MCF 10A (cell line): ENCODE results near the gene FOXP3. TPM values are rescaled to one million over a fixed set of nuclear protein-coding genes. Genes with fewer than 3 reads are reported as not detected.
"Not testable (repeated sequence)": the region's sequence is repeated elsewhere in the genome, so short reads cannot be mapped to it uniquely, and the experiment has no call there.

Experiments
- BruUV-seq: library from RNA; stranded (reverse); fragments of 400-500 nt; replicated peaks from 2 replicates; lab custom pipeline; 2021; lab: Mats Ljungman, UMichigan
- CTCF ChIA-PET: fragments of 300-600 bp; sonication (Branson Sonifier 250); formaldehyde crosslinking; extraction: SDS; loops from one replicate; lab custom pipeline; 2021; ENCODE audit warnings: antibody characterized with exemption, inconsistent platforms; lab: Yijun Ruan, JAX
- POLR2A ChIA-PET: fragments of 300-600, 350-650 bp; sonication (Branson Sonifier 250); formaldehyde crosslinking; extraction: SDS; loops from one replicate; lab custom pipeline; 2020; ENCODE audit warnings: antibody characterized with exemption, inconsistent platforms; lab: Yijun Ruan, JAX
- DNase-seq: peaks from one replicate; pipeline ENCODE4 v3.0.0-alpha.2; 2018; ENCODE audit not compliant: unreplicated experiment
- H3K27ac Mint-ChIP-seq: one replicate; pipeline ENCODE4 v1.8.0; 2022; ENCODE audit warnings: mild to moderate bottlenecking, low read depth, mixed read lengths; ENCODE audit not compliant: unreplicated experiment
- H3K27me3 Mint-ChIP-seq: one replicate; pipeline ENCODE4 v1.8.0; 2022; ENCODE audit warnings: mixed read lengths; ENCODE audit not compliant: insufficient read depth, unreplicated experiment
- H3K36me3 Mint-ChIP-seq: one replicate; pipeline ENCODE4 v1.8.0; 2022; ENCODE audit warnings: mild to moderate bottlenecking, moderate library complexity, mixed read lengths; ENCODE audit not compliant: insufficient read depth, unreplicated experiment
- H3K4me1 Mint-ChIP-seq: one replicate; pipeline ENCODE4 v1.8.0; 2022; ENCODE audit warnings: mixed read lengths; ENCODE audit not compliant: insufficient read depth, unreplicated experiment
- H3K4me3 Mint-ChIP-seq: one replicate; pipeline ENCODE4 v1.8.0; 2022; ENCODE audit warnings: mild to moderate bottlenecking, moderate library complexity, mixed read lengths; ENCODE audit not compliant: unreplicated experiment
- H3K9me3 Mint-ChIP-seq: one replicate; pipeline ENCODE4 v1.8.0; 2022; ENCODE audit warnings: mixed read lengths; ENCODE audit not compliant: unreplicated experiment
- CTCF ChIP-seq: fragments of 200-600 bp; IDR thresholded peaks from one replicate; pipeline ENCODE4 v1.8.0; 2022; ENCODE audit warnings: antibody characterized with exemption, mild to moderate bottlenecking; ENCODE audit not compliant: unreplicated experiment
- intact Hi-C: fragments of 100-400 bp; cut with micrococcal nuclease; formaldehyde crosslinking; loops from 2 replicates; pipeline ENCODE4 v1.14.1; 2022
- total RNA-seq: library from RNA; stranded (reverse); gene quantifications from 2 replicates; pipeline ENCODE4 v1.2.3, GENCODE V29; 2022

The FOXP3 gene
- total RNA-seq, 1 experiment from 2014 or later = 0.26 TPM

- Mint-ChIP-seq H3K36me3 (no peaks in the 10 kb centered on the region), H3K4me3 (peak overlapping the region; percentile 41), H3K27ac (peak overlapping the region; percentile 77), H3K9me3 (no peaks in the 10 kb centered on the region), H3K27me3 (peaks cover 13% of the 10 kb centered on the region), H3K4me1 (peaks cover 15% of the 10 kb centered on the region)
- no TSS peak for BruUV-seq
- ChIA-PET POLR2A (no interaction called here), CTCF (no interaction called here)
- no peak for TF ChIP-seq CTCF
- no peak for DNase-seq
- intact Hi-C loops = no loop called here
These were observed 45.0 kb upstream of the FOXP3 start for GRCh38 chrX:49309401-49309981.

GRCh38 chrX:49308604-49309269, 44.2 kb upstream of the FOXP3 start:
- ChIA-PET CTCF (interaction anchor here (0.5 to 0.6 kb wide), 2 partner anchors 17 to 1687 kb away, joined by 3 to 4 read pairs; no protein-coding TSS in a partner anchor), POLR2A (no interaction called here)
- peak overlapping the region; percentile 41 for H3K4me3 Mint-ChIP-seq
- no peaks in the 10 kb centered on the region for H3K36me3 Mint-ChIP-seq
- no peak for TF ChIP-seq CTCF
- BruUV-seq = no TSS peak
- intact Hi-C loops = no loop called here
- no peak for DNase-seq
- H3K27ac Mint-ChIP-seq = peak overlapping the region; percentile 77
- peaks cover 15% of the 10 kb centered on the region for H3K4me1 Mint-ChIP-seq
- H3K27me3 Mint-ChIP-seq = peaks cover 13% of the 10 kb centered on the region
- H3K9me3 Mint-ChIP-seq = no peaks in the 10 kb centered on the region

GRCh38 chrX:49307775-49308174, 43.3 kb upstream of the FOXP3 start:
- H3K27ac Mint-ChIP-seq, DNase-seq, H3K36me3 Mint-ChIP-seq, intact Hi-C loops, H3K4me3 Mint-ChIP-seq, BruUV-seq, H3K9me3 Mint-ChIP-seq, POLR2A ChIA-PET, CTCF ChIA-PET: not testable (repeated sequence)
- H3K4me1 Mint-ChIP-seq = peaks cover 15% of the 10 kb centered on the region
- peaks cover 13% of the 10 kb centered on the region for H3K27me3 Mint-ChIP-seq

GRCh38 chrX:49303346-49303745, 38.8 kb upstream of the FOXP3 start, which contains the start of gene GAGE10:
Gene GAGE10, plus strand, starts transcription at chrX:49303646. Its CDS starts 1,214 bp downstream, at chrX:49304860.
- CTCF ChIA-PET = no interaction called here

More at GRCh38 chrX:49303346-49303745, 38.8 kb upstream of the FOXP3 start, which contains the start of gene GAGE10:
- intact Hi-C loops = no loop called here
- H3K36me3 Mint-ChIP-seq = no peaks in the 10 kb centered on the region
- TF ChIP-seq CTCF = no peak
- POLR2A ChIA-PET = no interaction called here
- H3K27me3 Mint-ChIP-seq = peaks cover 28% of the 10 kb centered on the region
- BruUV-seq = no TSS peak
- H3K4me3 Mint-ChIP-seq = no peak within 1 kb of the TSS
- DNase-seq = no peak
- H3K4me1 Mint-ChIP-seq = peaks cover 1% of the 10 kb centered on the region
- no peaks in the 10 kb centered on the region for H3K9me3 Mint-ChIP-seq
- no peak within 1 kb of the TSS for H3K27ac Mint-ChIP-seq
